22Rv1 (cell line): ENCODE results near the gene GPC5.

Source experiments
- ZFX ChIP-seq: fragments of 450-650 bp; IDR thresholded peaks from 2 replicates; pipeline ENCODE4 v1.6.1; 2017; ENCODE audit warnings: antibody characterized with exemption, borderline replicate concordance
- TF ChIP-seq, protein P1 (sequence below): fragments of 450-650 bp; IDR thresholded peaks from 2 replicates; pipeline ENCODE4 v1.5.1; 2017; ENCODE audit warnings: mild to moderate bottlenecking

- TF ChIP-seq, protein P1, sequence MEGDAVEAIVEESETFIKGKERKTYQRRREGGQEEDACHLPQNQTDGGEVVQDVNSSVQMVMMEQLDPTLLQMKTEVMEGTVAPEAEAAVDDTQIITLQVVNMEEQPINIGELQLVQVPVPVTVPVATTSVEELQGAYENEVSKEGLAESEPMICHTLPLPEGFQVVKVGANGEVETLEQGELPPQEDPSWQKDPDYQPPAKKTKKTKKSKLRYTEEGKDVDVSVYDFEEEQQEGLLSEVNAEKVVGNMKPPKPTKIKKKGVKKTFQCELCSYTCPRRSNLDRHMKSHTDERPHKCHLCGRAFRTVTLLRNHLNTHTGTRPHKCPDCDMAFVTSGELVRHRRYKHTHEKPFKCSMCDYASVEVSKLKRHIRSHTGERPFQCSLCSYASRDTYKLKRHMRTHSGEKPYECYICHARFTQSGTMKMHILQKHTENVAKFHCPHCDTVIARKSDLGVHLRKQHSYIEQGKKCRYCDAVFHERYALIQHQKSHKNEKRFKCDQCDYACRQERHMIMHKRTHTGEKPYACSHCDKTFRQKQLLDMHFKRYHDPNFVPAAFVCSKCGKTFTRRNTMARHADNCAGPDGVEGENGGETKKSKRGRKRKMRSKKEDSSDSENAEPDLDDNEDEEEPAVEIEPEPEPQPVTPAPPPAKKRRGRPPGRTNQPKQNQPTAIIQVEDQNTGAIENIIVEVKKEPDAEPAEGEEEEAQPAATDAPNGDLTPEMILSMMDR = no peak
- TF ChIP-seq ZFX = no peak
Measured at GRCh38 chr13:91586609-91587008, 188.2 kb downstream of the GPC5 start.
